ENCODE measurements around the gene RSPH9.
A peak's percentile ranks its signal among the peaks of the same experiment; 100 is the strongest.
"Not testable (repeated sequence)": the region's sequence is repeated elsewhere in the genome, so short reads cannot be mapped to it uniquely, and the experiment has no call there.

The RSPH9 gene

DNA sequence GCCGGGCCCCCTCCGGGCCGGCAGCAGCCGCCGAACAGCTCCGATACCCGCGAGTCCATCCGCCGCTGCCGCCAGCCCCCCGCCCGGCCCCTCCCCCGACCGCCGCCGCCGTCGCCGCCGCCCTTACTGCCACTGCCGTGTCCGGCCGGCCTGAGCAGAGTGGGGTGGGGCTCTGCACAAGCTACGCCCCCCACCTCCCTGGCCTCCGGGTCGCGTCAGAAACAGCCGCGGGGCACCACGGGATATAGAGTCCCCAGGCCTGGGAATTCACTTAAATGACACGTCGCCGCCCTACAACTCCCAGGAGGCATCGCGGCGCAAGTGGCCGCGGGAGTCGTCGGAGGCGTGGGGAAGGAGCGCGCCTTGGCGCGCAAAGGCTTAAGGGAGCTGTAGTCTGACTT lies 15.7 kb upstream of the RSPH9 start, which contains the start of gene GTPBP2:
Gene GTPBP2 (minus strand): TSS at position 161 of the 401 bp plus-strand sequence. CDS start 102 bp downstream, at position 59.
- DNase-seq (ENCODE audit: low read depth in 2 of 2): peak; percentile 95 to 97

DNA sequence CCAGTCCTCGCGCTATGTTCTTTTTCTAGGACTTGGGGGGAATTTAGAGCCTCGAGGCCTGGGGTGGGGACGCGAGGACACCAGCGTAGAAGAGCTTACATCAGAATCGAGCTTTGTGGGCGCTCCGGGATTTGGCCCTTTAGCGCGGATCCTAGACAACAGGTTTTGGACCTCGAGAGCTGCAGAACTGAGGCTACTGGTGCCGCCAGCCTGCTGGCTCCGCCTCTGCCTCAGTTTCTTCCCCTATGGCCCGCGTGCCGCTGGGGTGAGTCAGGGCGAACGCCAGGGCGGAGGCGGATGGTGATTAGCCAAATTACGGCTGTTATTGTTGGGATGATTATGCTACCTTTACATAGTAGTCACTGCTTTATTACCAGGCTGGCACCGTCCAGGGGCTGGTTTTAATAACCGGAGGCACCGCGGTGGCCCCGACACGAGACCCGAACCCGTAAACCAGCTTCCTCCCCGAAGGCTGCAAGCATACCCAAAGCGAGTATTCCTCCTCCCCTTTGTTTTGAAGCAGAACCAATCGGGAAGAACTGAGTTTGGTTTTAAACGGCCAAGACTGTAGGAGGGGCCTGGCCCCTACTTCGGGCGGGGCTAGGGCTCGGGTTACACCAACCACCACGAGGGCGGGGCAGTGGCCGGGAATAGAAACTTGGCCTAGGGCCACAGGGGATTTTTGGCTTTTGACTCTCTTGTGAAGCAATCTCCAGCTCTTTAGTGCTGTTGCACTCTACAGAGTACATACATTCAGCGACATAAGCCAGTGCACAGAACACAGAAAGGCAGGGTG lies 15.1 kb upstream of the RSPH9 start:
- peak; percentile 74 to 78 for DNase-seq (ENCODE audit: low read depth in 2 of 2)

DNA sequence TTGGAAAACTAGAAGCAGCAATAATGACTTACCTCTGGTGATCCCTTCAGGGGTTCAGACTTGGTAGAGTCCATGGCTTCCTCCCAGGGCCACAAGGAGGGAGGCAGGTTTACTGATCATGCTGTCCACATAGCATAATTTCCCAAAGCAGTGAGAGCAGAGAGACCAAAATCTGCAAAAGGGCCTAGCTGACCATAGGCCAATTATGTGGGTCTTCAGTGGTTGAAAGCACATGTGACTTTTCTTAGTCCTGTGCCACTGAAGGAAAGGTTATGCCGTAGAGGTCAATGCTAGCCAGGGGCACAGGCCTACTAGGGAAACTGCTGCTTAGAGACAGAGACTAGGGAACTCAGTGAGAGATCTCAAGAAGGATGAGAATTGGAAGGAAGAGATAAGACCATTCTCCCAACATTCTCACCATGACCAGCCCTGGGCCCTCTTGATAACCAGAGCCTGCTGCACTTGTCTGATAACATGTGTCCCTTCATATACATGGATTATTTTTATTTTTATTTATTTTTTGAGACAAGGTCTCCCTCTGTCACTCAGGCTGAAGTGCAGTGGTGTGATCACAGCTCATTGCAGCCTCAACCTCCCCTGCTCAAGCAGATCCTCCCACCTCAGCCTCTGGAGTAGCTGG lies 13.7 kb upstream of the RSPH9 start:
- no peak for DNase-seq (ENCODE audit: low read depth in 2 of 2)

DNA sequence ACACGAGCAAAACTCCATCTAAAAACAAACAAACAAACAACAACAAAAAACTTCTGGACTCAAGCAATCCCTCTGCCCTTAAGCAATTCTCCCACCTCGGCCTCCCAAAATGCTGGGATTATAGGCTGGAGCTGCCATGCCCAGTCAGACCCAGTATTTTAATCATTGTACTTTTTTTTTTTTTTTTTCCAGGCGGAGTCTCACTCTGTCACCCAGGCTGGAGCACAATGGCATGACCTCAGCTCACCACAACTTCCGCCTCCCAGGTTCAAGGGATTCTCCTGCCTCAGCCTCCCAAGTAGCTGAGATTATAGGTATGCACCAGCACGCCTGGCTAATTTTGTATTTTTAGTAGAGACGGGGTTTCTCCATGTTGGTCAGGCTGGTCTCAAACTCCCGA lies 11.8 kb upstream of the RSPH9 start:
- DNase-seq (ENCODE audit: low read depth in 2 of 2): not testable (repeated sequence)

DNA sequence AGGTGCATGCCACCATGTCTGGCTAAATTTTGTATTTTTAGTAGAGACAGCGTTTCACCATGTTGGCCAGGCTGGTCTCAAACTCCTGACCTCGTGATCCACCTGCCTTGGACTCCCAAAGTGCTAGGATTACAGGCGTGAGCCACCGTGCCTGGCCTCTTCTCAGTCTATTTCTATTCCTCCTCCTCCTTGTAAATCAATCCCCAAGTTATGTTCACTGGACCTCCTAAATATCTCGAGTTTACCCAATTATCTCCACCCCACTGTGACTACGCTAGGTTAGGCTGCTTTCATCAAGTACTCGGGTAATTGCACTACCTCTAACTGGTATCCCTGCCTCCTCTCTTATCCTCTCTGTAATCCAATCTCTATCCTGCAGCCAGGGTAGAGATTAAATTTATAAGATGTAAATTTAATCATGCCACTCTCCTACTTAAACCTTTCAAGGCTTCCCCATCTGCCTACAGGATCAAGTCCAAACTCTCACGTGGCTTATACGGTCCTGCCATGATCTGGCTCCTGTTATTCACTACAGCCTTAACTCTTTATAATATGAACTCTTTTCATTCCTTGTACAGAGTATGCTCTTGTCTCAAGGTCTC lies 10.0 kb upstream of the RSPH9 start:
- DNase-seq (ENCODE audit: low read depth in 2 of 2): no peak

DNA sequence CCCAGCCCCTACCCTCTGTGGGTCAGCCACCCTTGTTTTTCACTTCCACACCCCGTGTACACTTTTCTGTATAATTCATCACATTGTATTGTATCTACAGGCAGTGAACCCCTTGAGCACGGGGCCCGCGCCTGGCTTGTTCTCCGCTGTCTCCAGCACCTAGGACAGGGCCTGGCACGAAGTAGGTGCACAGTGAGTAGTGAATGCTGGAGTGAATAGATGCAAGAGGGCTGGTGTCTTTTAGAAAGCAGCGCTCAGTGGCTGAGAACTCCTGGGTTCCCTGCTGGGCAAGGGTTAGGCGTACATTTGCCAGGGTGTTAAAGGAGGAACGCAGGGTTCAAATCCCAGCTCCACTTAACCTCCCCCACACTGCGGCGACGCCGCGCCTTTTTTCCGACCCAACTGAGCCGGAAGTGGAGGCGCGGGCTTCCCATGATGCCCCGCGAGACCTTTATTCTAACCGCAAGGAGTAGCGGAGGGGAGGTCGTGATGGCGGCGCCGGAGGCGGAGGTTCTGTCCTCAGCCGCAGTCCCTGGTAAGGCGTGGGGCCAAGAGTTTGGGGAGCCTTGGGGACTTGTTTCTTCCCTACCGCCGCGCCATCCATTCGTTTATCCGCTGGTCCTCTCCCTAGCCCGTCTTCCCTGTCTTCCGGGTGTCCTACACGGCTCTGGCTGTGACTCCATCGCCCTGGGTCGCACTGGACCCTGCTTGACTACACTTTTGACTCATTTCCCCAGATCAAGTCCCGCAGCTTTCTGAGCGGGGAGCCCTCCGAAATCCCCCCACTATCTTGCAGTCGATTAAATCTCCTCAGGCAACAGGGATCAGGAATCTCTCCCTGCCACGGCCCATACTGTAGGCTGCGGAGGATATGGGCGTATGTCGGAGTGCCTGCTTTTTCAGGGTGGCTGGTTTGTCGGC lies 9.2 kb upstream of the RSPH9 start, which contains the start of gene MAD2L1BP:
Gene MAD2L1BP (plus strand): TSS at position 454 of the 921 bp plus-strand sequence. CDS start 36 bp downstream, at position 490.
- peak; percentile 73 to 81 for DNase-seq (ENCODE audit: low read depth in 2 of 2)

DNA sequence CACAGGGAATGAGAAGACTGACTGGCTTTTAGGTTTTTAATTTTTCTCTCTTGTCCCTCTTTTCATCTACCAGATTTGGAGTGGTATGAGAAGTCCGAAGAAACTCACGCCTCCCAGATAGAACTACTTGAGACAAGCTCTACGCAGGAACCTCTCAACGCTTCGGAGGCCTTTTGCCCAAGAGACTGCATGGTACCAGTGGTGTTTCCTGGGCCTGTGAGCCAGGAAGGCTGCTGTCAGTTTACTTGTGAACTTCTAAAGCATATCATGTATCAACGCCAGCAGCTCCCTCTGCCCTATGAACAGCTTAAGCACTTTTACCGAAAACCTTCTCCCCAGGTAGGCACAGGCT lies 8.6 kb upstream of the RSPH9 start:
- no peak for DNase-seq (ENCODE audit: low read depth in 2 of 2)

DNA sequence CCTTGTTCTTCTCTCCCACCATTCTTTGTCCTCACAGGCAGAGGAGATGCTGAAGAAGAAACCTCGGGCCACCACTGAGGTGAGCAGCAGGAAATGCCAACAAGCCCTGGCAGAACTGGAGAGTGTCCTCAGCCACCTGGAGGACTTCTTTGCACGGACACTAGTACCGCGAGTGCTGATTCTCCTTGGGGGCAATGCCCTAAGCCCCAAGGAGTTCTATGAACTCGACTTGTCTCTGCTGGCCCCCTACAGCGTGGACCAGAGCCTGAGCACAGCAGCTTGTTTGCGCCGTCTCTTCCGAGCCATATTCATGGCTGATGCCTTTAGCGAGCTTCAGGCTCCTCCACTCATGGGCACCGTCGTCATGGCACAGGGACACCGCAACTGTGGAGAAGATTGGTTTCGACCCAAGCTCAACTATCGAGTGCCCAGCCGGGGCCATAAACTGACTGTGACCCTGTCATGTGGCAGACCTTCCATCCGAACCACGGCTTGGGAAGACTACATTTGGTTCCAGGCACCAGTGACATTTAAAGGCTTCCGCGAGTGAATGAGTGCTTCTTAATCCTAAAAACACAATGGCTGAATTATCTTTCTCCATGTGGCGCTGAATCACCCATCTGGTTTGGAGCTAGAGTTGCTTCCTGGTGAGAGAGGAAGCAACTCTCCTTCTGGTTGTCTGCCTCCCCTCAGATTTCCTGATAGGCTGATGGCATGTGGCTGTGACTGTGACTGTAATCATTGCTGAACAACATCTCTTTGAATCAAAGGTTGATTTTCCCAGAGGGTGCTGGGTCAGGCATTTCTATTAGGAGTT lies 4.6 kb upstream of the RSPH9 start:
- DNase-seq (ENCODE audit: low read depth in 2 of 2): no peak

DNA sequence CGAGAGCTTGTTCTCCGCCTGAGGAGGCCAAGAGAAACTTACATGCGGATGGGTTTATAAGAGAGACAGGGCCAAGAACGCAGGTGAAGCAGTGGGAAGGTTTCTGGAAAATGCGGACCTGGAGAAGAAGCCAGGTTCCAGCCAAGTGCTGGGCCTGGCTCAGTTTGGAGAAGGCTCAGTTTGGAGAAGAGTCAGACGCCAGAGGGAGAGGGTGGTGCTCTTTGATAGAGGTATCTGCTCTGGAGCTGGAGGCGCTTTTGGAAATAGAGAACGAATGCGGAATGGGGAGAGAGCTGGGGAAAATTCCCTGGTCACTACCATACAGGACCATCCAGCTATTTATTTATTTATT lies 753 bp downstream of the RSPH9 start:
- DNase-seq (ENCODE audit: low read depth in 2 of 2): no peak

DNA sequence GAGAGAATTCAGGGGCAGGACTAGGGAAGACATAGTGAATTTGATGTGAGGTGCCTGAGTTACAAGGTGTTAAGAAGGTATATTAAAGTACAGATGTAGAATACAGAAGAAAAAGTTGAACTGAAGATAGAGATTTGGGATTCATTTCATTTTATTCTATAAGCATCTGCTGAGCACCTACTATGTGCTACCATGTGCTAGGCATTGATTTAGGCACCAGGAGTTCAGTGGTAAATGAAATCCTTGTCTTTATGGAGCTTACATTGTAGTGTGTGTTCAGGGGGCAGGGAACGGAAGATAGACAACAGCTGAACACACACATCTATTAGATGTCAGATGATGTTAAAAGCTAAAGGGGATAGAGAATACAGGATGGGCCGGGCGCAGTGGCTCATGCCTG lies 2.8 kb downstream of the RSPH9 start:
- no peak for DNase-seq (ENCODE audit: low read depth in 2 of 2)

DNA sequence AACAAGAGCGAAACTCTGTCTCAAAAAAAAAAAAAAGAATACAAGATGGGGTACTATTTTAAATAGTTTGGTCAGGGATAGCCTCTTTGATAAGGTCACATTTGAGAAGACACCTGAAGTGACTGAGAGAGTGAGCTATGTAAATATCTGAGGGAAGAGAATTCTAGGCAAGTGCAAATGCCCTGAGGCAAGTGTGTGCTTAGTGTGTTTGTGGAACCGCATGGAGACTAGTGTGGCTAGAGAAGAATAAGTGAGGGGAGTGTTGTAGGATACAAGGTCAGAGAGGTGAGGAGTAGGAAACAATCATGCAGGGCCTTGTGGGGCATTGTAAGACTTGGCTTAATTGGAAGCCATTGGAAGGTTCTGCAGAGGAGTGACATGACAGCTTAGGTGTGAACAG lies 3.4 kb downstream of the RSPH9 start:
- DNase-seq (ENCODE audit: low read depth in 2 of 2): no peak

DNA sequence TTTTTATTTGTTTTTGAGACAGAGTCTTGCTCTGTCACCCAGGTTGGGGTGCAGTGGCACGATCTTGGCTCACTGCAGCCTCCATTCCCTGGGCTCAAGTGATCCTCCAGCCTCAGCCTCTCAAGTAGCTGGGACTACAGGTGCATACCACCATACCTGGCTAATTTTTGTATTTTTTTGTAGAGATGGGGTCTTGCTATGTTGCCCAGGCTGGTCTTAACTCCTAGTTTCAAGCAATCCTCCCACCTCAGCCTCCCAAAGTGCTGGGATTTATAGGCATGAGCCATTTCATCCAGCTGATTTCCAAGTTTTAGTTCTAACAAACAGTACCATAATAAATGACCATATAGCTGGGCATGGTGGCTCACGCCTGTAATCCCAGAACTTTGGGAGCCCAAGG lies 8.0 kb downstream of the RSPH9 start:
- DNase-seq (ENCODE audit: low read depth in 2 of 2): not testable (repeated sequence)

DNA sequence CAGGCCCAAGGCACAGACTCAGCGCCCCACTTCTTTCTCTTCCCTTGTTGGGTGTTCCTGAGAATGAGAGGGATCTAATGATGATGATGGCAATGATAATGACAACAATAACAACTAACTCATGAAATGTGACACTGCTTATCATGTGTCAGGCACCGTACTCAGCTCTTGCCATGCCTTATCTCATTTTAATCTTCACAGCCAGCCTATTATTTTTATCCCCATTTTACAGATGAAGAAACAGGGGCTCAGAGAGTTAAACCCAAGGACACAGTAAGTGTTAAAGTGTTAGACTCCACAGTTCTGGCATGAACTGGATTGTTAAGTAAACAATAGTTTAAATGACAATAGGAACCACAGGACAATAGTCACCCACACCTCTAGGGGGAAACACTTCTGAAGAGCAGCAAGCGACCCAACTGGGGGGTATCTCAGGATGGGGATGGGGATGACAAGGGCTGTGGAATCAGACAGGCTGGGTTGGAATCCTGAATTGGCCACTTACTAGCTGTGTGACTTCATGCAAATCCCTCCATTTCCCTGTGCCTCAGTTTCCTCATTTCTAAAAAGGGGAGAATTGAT lies 12.5 kb downstream of the RSPH9 start:
- DNase-seq (ENCODE audit: low read depth in 2 of 2): no peak

DNA sequence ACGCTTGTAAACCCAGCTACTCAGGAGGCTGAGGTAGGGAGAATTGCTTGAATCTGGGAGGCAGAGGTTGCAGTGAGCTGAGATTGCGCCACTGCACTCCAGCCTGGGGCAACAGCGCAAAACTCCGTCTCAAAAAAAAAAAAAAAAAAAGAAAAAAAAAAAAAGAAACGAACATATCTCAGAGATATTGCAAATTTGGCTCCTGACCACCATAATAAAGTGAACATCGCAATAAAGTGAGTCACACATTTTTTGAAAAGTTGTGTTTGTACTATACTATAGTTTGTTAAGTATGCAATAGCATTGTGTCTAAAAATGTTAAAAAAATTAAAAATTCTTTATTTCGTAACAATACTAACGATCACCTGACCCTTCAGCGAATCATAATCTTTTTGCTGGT lies 13.3 kb downstream of the RSPH9 start:
- DNase-seq (ENCODE audit: low read depth in 2 of 2): no peak

DNA sequence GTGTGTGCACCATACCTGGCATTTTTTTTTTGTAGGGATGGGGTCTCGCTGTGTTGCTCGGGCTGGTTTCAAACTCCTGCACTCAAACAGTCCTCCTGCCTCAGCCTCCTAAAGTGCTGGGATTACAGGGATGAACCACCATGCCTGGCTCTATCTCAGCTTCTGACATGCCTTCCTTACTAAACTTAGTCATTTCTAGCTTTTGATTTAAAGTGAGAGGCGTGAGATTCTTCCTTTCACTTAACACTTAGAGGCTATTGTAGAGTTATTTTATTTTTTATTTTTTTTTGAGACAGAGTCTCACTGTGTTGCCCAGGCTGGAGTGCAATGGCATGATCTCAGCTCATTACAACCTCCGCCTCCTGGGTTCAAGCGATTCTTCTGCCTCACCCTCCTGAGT lies 18.1 kb downstream of the RSPH9 start:
- DNase-seq (ENCODE audit: low read depth in 2 of 2): not testable (repeated sequence)

DNA sequence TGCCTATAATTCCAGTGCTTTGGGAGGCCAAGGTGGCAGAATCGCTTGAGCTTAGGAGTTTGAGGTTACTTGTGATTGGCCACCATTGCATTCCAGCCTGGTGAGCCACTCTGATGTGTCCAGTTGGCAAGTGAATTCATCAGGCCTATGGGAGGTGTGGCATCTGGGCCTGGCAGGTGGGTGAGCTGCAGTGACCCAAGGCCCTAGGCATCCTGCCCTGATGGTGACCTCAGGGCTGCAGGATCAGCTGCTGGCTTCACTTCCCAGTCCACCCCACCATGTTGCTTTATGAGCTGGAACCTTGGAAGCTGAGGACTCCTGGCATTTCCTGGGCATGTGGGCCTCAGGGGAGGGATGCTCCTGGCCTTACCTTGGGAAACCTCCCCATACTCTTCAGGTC lies 20.5 kb downstream of the RSPH9 start:
- no peak for DNase-seq (ENCODE audit: low read depth in 2 of 2)

DNA sequence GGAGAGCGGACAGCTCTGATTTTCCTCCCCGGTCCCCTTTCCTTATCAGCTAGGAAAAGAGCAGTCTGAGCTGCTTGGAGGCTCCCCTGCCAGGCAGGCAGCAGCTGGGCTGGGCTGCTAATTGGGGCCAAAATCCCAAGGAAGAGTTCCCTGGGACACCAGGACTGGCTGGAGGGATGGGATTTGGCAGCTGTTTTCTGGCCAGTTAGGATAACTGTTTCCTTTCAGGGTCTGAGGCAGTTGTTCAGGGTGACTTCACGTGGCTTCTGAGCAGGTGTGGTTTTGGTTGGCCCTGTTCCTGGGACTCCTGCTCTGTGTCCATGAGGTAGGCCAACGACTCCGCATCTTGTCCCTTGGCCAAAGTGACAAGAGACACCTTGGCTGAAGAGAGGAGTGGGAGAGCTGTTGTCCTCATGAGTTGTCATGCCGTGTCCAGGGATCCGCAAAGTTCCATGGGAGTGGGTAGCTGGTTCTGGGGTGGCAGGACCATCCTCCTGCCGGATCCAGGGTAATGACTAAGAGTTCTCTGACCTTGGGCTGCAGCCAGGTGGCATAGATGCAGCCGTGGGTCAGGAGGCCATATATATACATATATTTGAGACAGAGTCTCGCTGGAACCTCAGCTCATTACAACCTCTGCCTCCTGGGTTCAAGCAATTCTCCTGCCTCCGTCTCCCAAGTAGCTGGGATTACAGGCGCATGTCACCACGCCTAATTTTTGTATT lies 21.5 kb downstream of the RSPH9 start:
- DNase-seq (ENCODE audit: low read depth in 2 of 2): no peak

DNA sequence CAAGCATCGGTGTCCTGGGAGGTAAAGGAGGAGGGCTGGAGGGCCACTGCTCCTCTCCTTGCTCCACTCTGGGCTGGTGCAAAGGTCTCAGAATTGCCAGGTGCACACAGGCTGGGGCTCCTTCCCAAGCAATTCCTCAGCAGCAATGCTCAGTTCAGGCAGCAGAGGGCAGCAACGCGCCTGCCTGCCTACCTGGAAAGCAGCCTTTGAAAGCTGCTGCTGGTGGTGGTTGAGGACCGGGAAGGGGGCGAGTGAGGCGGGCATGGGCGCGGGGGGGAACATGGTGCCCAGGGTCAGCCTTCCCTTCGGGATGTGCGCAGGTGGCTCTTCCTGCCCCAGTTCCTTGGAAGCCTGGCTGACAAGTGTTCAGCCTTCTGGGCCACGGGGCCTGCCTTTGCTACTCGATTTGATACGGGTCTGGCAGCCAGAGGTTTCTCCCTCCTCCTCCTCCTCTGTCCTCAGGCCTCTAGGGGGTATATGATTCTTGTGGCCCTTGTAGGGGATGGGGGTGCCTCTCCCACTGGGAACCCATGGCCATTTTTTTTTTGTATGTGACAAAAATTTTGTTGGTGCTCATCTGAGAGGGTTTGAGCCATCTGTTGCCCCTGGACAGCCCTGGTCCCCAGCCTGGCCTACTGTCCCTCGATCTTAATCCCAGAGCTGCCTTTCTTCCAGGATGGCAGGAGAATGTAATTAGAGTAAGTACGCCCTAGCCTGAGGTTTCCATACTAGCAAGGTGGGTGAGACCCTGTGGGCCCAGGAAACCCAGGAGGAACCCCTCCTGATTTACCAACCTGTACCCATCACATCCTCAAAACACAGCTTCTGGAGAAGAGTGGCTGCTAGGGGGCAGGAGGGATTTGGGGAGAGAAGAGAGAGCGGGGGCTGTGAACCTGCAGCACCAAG lies 22.7 kb downstream of the RSPH9 start:
- peak; percentile 41 to 64 for DNase-seq (ENCODE audit: low read depth in 2 of 2)

Data from stimulated activated CD8-positive, alpha-beta memory T cell treated with anti-CD3 and anti-CD28 coated beads, Interleukin-7, amount 100 ng/mL, for 4 hours (primary cell).